CD4-positive, alpha-beta T cell treated with Interleukin-17A for 4 hours (primary cell): Measurements from ENCODE around the gene SLC9A9.

Source experiments
- DNase-seq: peaks from one replicate; pipeline ENCODE4 v3.0.0-alpha.2; 2020; ENCODE audit warnings: mixed read lengths

SLC9A9 gene

DNA sequence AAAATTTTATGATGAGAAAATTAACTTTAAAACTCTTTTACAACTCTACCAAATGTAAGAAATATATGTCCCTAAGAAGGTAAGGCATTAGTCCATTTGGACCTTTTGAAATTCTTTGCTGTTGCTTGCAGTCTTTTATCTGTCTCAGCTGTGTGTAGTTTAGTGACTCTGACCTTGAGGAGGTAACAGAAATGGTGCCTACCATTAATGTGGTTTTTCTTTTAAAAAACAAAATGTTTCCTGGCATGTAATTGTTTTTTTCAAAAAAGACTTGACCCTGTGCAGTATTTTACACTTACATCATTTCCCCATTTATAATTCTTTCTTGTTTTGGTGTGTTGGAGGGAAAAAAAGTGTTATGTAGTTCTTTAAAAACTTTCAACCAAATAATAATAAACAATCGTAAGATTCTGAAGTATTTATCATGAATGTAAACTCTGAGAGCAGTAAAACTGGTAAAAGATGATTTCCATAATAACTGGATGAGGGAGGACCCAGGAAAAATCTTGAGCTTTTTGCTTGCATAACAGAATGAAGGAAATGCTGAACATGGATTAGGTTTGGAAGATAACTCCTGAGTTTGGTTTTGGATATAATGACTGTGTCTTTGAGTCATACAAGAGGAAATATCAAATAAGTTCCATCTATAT, 503.6 kb downstream of the SLC9A9 start:
- DNase-seq = no peak

DNA sequence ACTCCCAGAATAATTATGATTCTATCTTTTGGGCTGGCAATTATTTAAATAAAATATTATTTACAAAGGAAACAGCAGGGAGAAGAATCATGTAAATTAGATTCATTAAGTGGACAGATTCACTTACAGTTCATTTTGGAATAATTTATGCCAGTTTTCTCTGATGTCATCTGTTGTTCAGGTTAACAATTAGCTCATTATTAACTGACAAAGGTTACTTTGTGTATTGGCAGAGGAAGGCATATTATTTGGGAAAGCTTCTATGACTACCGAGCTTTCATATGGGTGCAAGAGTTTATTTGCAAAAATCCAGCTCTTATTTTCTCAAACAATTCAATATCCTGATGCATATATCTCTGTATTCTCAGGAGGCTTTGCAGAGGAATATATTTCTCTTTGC, 504.3 kb downstream of the SLC9A9 start:
- DNase-seq = no peak

DNA sequence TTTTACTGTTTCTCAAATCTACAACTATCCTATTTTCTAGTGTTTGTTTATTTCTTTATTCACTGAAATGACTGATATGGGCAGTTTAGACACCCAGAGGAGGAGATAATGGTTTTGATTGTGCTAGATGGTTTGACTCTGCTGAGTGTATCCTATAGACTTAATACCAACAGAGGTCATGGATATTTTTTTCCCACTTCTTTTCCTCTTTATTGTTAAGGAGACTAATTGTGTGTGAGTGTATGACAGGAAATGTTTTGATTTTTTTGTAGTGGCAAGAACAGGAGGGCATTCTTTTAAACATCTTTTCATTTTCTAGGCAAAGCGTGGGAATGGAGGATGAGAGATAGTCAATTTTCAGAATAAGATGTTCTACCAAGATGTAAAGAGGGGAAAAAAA, 505.2 kb downstream of the SLC9A9 start:
- no peak for DNase-seq

DNA sequence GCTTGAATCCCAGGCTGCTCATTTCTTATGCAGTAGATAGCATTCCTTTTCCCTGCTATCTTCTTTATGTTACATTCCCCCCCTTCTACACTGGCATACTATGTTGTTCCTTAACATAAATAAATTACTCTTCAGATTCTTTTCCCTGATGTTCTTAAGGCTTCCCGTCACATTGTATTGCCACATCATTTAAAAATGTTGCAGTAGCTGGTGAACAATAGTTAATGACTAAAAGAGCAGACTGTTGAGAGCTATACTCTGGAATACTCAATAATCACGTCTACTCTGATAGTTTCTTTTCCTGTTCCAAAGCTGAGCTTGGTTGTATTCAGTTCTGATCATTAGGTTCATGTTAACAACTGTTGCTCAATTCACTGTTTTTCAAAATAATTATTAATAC, 508.8 kb downstream of the SLC9A9 start:
- no peak for DNase-seq

DNA sequence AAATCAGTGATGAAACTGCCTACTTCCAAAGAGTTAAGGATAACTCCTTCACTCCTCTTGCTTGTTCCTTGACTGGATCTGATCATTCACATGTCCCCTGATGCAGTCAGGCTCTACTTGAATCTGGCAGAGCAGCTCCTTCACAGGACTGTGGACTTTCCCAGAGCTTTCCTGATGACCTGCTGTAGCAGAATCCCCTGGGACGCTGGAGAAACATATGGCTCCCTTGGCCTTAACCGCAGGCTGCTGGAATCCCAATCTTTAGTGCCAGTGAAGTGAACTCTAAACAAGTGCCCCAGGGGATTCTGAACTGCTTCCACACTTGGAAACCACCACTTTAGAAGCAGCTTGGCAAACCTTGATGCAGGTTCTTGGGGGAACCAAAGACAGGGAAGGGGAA, 510.9 kb downstream of the SLC9A9 start:
- no peak for DNase-seq

DNA sequence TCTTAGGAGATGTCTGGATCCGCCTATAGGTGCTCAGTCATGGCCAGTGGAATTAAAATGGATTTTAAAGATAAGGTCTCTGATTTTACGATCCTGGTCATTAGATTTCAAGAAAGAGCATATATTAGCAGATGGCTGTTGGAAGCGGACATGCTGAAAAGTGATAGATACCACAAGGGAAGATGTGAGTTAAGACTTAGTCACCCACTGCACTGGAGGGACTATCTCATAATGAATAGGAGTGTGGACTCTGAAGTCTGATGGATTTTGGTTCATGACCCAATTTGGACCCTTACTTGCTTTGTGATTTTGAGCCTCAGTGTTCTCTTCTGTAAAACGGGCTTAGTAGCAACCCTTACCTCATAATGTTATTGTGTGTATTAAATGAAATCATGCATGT, 514.0 kb downstream of the SLC9A9 start:
- no peak for DNase-seq

DNA sequence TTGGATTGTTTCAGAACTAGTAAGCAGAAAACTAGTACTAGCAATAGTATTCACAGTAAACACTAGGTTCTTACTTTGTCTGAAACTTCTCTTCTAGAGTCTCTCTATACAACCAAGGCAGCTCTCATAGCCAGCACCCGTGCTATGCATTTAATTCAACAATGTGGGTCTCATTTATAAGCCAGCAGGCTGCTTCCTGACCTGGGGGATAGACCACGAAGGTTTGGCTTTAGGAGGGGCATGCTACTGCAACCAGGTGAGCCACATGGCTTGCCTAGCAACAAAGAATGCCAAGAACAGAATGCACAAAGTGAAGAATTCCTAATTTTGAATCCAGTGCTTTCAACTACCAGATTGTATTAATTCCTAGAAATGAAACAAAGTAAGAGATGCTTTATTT, 514.9 kb downstream of the SLC9A9 start:
- DNase-seq = no peak

DNA sequence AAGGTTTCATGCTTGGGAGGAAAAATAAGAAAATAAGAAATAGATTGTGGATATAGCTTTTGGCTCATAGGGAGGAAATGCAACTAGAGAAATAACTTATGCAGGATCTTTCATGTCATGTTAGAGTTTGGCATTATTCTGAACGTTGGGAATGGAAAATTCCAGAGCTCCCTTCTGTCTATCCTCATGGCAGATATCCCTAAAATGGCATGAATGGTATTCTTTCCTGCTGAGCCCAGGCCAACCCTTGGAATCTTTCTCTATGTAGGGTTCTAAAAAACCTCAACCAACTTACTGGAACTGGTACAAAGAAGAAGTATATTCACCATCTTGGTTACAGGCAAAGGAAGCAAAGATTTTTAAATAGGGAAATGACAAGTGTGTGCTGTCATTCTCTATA, 516.2 kb downstream of the SLC9A9 start:
- DNase-seq = no peak

DNA sequence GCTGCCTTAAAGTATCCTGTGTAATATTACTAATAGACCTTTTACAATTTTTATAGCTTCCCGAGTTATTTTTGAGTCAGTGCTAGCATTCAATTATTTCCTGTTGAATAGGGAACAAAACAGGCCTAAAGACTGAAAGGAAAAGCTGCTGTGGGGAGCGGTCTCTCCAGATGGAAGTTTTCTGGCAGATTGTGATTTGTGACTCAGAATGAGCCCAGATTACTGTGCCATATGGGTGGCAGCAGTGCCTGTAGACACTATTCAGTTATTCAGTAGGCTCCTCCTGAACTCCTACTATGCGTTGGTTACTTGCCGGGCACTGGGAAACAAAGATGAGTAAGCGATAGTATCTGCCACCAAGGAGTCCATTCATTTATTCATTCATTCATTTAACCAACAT, 516.9 kb downstream of the SLC9A9 start:
- DNase-seq = no peak

DNA sequence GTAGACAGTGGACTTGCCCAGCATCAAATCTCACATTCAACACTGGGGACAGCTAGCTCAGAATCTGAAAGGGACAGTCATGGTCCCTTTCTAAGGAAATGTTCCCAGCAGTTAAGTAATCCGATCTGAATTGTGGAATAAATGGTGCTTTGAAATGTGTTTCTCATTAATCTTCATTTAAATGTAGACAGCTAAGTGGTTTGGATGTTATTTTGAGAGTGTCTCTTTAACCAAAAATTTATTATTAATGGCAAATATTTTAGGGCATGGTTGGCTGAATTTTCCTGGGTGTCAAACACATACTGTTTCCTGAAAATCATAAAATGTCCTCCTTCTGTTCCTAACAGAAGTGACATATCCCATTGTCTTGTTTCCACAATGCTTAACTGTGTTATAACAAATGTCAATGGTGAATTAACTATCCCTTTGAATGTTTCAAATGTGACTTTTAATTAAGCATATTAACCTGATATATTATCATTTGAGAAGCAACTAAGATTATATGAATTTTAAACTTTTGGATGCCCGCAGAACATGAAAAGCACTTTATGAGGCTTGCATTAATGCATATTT, 517.9 kb downstream of the SLC9A9 start:
- DNase-seq = no peak

DNA sequence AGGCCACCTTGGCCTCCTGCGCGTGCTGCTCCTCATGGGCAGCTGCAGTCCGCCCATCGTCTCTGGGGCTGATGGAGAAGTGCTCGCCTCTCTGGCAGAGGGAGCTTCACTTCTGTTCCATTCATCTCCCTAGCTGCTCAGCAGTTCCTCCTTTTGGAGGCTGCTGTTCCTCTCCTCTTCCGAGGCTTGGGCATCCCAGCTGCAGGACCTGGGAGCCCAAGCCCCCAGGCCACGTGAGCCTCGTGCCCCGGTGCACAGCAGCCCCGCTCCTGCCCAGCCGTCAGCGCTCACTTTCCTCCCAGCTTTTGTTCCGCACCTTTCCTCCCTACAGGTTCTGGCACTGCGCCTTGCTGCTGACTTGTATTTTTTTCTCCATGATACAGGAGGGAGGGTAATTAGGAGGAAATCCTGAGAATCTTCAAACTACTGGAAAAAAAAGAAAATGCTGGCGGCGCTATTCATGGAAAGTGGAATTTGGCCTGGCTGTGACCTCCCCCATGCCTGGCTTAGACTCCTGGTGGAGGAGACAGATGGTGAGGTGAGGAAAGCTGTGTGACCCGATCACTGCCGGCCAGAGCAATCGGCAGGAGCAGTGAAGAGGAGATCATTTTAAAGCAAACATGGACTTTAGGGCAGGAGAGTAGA, 518.6 kb downstream of the SLC9A9 start:
- no peak for DNase-seq

DNA sequence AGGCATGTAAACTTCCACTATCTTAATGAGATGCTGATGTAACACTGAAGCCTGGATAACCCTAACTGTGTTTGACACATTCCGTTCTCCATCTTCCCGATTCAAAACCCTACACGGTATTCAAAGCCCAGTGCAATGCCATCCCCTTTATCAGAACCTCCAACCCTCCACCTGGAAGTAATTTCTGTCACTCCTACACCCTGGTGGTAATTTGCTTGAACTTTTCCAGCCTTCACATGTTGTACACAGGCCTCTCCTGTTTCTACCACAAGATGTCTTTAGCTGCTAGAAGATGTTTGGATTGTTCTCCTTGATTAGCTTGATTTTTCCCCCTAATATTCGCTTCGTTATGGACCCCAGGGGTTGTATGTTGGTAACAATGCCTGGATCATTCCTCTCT, 519.8 kb downstream of the SLC9A9 start:
- no peak for DNase-seq

DNA sequence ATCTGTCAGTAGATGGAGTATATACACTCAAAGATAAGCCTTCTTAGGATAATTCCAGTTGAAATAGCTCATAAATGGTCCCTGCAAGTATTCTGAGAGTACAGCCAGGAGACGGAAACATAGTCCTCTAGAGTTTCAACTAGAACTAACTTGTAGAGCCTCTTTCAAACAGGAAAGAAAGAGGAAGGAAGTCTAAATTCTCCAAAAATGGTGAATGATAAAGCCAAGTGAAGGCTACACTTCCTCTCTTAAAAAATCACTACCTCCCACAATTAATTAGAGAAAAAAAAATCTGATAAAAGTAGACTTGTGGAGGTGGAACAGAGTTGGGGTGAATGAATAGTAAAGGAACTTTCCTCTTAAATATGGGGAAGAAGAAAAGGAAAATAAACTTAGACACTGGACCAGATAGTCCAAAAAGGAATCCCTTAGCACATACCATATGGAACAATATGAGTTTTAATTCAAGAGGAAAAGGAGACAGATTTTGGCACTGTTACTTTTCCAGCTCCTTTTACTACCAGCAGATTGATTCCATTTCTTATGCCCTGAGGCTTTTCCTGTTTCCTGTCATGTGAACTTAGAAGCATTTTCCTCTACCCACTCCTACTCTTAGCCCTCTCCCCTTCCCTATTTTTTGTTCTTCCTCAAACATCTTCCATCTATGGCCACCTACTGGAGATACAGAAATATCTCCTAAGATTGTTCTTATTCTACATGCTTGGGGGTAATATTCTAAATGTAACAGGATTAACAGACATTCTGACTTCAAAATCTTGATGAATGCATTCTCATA, 521.1 kb downstream of the SLC9A9 start:
- no peak for DNase-seq

DNA sequence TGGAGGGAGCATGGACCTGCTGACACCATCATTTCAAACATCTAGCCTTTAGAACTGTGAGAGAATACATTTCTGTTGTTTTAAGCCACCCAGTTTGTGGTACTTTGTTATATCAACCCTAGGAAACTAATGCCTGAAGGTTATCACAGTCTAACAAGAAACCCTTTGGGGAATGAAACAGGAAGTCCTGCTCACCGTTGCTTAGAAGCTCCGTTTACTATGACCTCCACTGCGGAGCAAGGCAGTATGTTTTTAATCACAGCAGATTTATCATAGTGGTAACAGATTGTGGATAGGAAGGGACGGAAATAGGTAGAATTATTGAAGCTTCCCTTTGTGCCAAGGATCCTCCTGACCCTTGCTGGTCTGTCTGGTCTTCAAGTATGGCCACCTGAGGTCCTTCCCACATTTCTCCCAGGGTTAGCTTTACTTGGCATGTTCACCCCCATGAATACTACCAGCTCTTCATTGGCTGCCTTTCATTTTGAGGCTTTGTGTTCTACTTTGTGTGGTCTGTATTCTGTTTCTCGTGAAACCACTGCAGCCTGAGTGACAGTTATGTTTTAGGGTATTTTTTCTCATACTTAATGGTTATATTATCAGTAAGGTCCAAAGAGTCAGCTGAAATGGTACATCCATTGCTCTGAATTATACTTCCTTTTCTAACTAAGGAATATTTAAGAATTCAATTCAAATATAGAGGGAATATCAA, 527.1 kb downstream of the SLC9A9 start:
- DNase-seq = no peak

DNA sequence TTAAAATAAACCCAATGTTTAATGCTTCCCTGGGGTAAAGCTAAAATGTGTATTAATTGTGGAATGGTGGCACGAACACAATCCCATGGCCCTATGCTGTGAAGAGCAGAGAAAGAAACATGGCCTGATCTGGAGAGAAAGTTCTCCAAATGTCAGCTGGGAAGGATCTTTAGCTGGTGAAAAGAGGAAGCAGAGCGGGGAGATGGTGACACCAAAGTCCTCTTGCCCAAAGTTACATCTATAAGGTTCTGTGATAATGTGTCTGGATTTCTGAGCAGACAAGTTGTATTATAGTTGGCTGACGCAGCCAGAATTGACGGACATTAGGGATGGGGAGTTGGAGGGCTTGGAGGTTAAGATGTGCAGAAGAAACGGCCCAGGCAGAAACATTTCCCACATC, 532.5 kb downstream of the SLC9A9 start:
- no peak for DNase-seq

DNA sequence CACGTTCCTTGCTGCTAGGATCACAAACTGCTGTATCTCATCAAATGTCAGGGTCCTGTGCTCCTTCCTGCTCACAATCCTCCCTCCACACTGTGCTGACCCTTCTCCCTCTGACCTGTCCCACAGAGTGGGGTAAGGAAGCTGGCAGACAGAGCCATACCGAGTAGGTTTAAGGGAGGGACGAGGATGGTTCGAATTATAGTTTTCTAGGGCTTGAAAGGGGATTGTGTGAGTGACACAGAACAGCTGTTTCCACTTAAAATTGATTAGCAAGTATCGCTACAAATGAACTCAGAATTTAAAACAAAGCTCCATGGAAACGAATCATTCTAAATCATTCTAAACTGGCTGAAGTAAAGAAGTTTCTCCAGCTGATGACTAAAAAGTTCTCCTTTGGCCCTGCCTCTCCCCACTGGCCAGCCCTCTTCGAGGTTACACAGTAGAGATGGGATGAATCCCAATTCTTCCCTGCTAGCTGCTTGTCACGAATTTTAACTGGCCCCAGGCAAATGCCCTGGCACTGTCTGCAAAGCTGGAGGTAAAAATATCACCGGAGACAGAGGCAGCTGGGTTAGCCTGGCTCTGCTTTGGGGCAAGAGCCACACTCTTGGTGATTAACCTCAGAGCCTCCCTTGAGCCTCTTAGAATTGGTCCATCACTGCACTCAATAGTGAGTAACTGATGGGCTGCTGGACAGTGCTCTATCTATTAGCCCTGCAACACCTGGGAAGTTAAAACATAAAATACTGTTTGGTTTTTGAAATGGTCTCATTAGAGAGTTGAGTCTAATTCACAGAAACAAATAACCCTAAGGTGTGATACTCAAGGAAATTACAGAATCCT, 533.8 kb downstream of the SLC9A9 start:
- DNase-seq = no peak

DNA sequence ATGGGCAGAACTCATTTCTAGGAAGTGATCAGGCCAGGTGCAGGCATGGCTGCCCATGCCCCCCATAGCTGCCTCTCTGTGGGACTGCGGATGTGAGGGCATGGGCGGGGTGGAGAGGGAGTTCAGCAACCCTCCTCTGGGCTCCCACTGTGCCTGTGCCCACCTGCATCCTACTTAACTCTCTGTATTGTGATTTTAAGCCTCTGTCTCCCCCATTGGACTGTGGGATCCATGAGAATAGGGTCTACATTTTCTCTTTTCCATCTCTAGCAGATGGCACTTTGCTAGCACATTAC, 534.4 kb downstream of the SLC9A9 start:
- no peak for DNase-seq

DNA sequence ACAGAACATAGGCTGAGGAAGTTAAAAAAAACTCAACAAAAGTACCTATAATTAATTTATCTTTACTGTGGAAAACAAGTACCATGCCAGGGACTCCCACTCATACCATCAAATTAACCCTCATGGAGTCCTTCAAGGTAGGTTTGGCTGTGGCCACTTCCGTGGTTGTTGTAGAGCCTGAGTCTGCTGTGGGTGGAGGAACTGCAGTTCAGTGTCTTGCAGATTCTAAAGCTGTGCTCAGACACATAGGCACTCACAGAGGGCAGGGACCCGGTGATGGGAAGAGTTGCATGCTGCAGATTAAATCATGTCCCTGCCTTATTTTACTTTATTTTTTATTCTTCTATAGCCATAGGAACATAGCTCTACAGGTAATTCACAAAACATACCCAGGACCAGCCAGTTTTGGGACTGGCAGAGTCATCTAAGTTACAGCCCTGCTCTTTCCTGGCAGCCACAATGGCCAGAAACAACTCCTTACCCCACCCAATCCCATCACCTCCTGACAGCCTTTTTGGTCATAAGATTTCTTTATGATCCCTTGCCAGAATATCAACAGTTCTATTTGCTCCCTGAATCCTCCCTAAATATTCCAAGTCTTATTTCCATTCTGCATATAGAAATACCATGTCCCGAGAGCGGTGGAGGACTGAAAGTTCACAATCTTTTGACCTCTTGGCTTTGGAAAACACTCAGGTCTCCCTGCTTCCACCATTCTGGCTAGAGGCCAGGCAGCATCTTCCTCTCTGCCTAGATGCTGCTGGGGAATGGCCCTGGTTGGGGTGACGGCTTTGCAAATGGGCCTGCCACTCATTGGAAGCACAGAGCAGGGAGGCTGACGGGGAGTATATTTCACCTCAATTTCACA, 535.0 kb downstream of the SLC9A9 start:
- DNase-seq = no peak

DNA sequence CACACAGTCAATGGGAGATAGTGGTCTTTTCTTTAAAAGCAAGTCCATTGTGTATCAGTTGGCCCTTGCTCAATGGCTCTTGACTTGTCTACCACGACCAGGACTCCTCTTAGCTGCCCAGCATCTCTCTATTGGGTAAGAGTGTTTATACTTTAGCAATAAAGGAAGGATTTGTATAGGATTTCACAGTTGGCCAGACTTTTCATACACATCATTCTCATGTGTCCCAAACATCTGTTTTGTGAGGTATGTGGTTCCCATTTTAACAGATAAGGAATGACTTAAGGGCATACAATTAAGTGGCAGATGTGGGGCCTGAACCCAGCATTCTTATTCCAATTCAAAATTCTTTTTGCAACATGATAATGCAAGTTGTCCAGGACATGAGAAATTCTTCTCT, 537.2 kb downstream of the SLC9A9 start:
- DNase-seq = no peak

DNA sequence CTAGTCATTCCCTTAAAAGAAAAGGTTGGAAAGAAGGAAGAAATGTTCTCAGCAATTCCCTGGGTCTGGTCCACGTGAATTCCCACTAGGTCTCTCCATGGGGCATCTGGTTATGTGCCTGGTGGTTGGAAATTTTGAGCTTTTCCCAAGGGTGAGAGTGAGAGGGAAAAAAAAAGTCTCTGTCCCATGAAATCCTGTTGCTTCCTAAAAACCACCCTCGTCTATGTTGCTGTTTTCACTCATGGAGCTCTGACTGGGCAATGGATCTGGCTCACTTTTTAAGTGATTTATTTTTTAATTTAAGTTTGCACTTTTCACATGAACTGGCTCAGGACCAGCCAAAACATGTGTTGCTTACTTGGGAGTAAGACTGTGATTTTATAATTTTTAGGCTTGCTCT, 538.6 kb downstream of the SLC9A9 start:
- DNase-seq = no peak

DNA sequence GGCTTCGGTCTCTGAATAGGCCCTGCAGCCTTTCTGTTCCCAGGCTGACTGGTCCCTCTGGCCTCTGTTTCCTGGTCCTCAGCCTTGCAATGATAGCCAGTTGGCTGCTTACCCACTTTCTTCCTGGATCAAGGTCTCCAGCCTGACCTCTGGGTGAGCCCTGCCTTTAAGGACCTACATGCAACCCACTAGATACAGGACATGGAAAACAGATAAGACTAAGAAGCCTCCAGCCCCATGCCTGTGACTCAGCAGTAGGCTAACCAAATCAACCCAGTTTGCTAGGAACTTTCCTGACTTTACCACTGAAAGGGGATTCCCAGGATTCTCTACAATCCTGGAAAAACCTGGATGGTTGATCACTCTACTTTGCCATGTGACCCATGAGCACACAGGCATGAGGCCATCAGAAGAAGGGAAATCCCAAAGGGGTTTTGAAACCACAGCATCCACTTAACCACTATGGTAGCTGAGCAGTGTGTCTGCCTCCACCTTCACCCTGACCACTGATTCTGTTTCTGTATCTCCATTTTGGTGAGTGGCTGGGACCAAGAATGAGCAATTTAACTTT, 540.6 kb downstream of the SLC9A9 start:
- no peak for DNase-seq
